ENCODE results near the gene HIVEP3.

The HIVEP3 gene

GRCh38 chr1:41620365-41621169 lies 298.2 kb downstream of the HIVEP3 start:
- DNase-seq: no peak

- DNase-seq: no peak
Measured at GRCh38 chr1:41619511-41620364, 299.0 kb downstream of the HIVEP3 start.

GRCh38 chr1:41618871-41619270 lies 299.9 kb downstream of the HIVEP3 start:
- DNase-seq: no peak

GRCh38 chr1:41618066-41618825 lies 300.5 kb downstream of the HIVEP3 start:
- DNase-seq: no peak

- no peak for DNase-seq
Measured at GRCh38 chr1:41617336-41617735, 301.4 kb downstream of the HIVEP3 start.

GRCh38 chr1:41616563-41616962 lies 302.2 kb downstream of the HIVEP3 start:
- no peak for DNase-seq

GRCh38 chr1:41615981-41616380 lies 302.7 kb downstream of the HIVEP3 start:
- DNase-seq: no peak

- DNase-seq: no peak
Measured at GRCh38 chr1:41615316-41615715, 303.4 kb downstream of the HIVEP3 start.

GRCh38 chr1:41614818-41615217 lies 303.9 kb downstream of the HIVEP3 start:
- DNase-seq: no peak

GRCh38 chr1:41613689-41614574 lies 304.8 kb downstream of the HIVEP3 start:
- peak; percentile 53 for DNase-seq

GRCh38 chr1:41612953-41613352 lies 305.8 kb downstream of the HIVEP3 start:
- no peak for DNase-seq

GRCh38 chr1:41611932-41612450 lies 306.7 kb downstream of the HIVEP3 start:
- no peak for DNase-seq

GRCh38 chr1:41611068-41611931 lies 307.4 kb downstream of the HIVEP3 start:
- no peak for DNase-seq

- no peak for DNase-seq
Measured at GRCh38 chr1:41610361-41610760, 308.4 kb downstream of the HIVEP3 start.

GRCh38 chr1:41609166-41609883 lies 309.4 kb downstream of the HIVEP3 start:
- no peak for DNase-seq

GRCh38 chr1:41608211-41608610 lies 310.5 kb downstream of the HIVEP3 start:
- no peak for DNase-seq

GRCh38 chr1:41607808-41608207 lies 310.9 kb downstream of the HIVEP3 start:
- no peak for DNase-seq

GRCh38 chr1:41599912-41600311 lies 318.8 kb downstream of the HIVEP3 start:
- DNase-seq: no peak

GRCh38 chr1:41598325-41598724 lies 320.4 kb downstream of the HIVEP3 start:
- DNase-seq: no peak

GRCh38 chr1:41592451-41593125 lies 326.1 kb downstream of the HIVEP3 start:
- no peak for DNase-seq
